Fibroblast of mammary gland (primary cell): ENCODE data around the gene PWP1.

Source experiments
- DNase-seq: peaks from one replicate; pipeline ENCODE4 v3.0.0-alpha.2; 2010; ENCODE audit warnings: low read depth
- H3K4me3 ChIP-seq: 2 replicates; pipeline ENCODE4 v1.5.1; 2011; ENCODE audit warnings: low read depth, mild to moderate bottlenecking, low read length, moderate library complexity; ENCODE audit not compliant: control insufficient read depth
- CTCF ChIP-seq: conservative IDR thresholded peaks from 2 replicates; pipeline ENCODE4 v1.5.1; 2011; ENCODE audit warnings: low read depth, low read length, inconsistent platforms; ENCODE audit not compliant: control insufficient read depth, insufficient read depth

The PWP1 gene

GRCh38 chr12:107657133-107657532 is 28.5 kb upstream of the PWP1 start:
- H3K4me3 ChIP-seq: no peak overlapping the region
- TF ChIP-seq CTCF: no peak
- DNase-seq: no peak

GRCh38 chr12:107657621-107658020 is 28.0 kb upstream of the PWP1 start:
- no peak for TF ChIP-seq CTCF
- no peak for DNase-seq
- H3K4me3 ChIP-seq: no peak overlapping the region

- TF ChIP-seq CTCF: no peak
- H3K4me3 ChIP-seq: no peak overlapping the region
- no peak for DNase-seq
These were observed 25.4 kb upstream of the PWP1 start for GRCh38 chr12:107660235-107660634.

- DNase-seq: no peak
- H3K4me3 ChIP-seq: no peak overlapping the region
- TF ChIP-seq CTCF: no peak
These were observed 24.7 kb upstream of the PWP1 start for GRCh38 chr12:107660861-107661415.

GRCh38 chr12:107661830-107662229 is 23.8 kb upstream of the PWP1 start:
- no peak overlapping the region for H3K4me3 ChIP-seq
- no peak for DNase-seq
- TF ChIP-seq CTCF: no peak

- no peak for DNase-seq
- TF ChIP-seq CTCF: no peak
These were observed 23.1 kb upstream of the PWP1 start for GRCh38 chr12:107662484-107662883.

GRCh38 chr12:107663277-107663676 is 22.3 kb upstream of the PWP1 start:
- TF ChIP-seq CTCF: no peak
- DNase-seq: no peak
- H3K4me3 ChIP-seq: no peak overlapping the region

More at GRCh38 chr12:107662484-107662883, 23.1 kb upstream of the PWP1 start:
- no peak overlapping the region for H3K4me3 ChIP-seq
